ENCODE measurements around the gene RASAL2.

Gene RASAL2

GRCh38 chr1:178093951-178094738, at the start of gene RASAL2:
RASAL2 (plus strand) TSS chr1:178094104; CDS start chr1:178094493, 389 bp downstream.
- no peak for DNase-seq (ENCODE audit: low read depth in 2 of 2)

GRCh38 chr1:178046591-178047270, 47.2 kb upstream of the RASAL2 start:
- DNase-seq (ENCODE audit: low read depth in 2 of 2): no peak

- no peak for DNase-seq (ENCODE audit: low read depth in 2 of 2)
Observed at GRCh38 chr1:178047403-178048093, 46.4 kb upstream of the RASAL2 start.

- no peak for DNase-seq (ENCODE audit: low read depth in 2 of 2)
Observed at GRCh38 chr1:178048426-178048825, 45.5 kb upstream of the RASAL2 start.

GRCh38 chr1:178048883-178049282, 45.0 kb upstream of the RASAL2 start:
- DNase-seq (ENCODE audit: low read depth in 2 of 2): no peak

GRCh38 chr1:178050084-178050483, 43.8 kb upstream of the RASAL2 start:
- no peak for DNase-seq (ENCODE audit: low read depth in 2 of 2)

GRCh38 chr1:178051071-178051470, 42.8 kb upstream of the RASAL2 start:
- DNase-seq (ENCODE audit: low read depth in 2 of 2): no peak

GRCh38 chr1:178052650-178053461, 41.0 kb upstream of the RASAL2 start:
- DNase-seq (ENCODE audit: low read depth in 2 of 2): no peak

GRCh38 chr1:178055093-178055492, 38.8 kb upstream of the RASAL2 start:
- no peak for DNase-seq (ENCODE audit: low read depth in 2 of 2)

GRCh38 chr1:178055779-178056471, 38.0 kb upstream of the RASAL2 start:
- DNase-seq (ENCODE audit: low read depth in 2 of 2): no peak

GRCh38 chr1:178057141-178057765, 36.7 kb upstream of the RASAL2 start:
- DNase-seq (ENCODE audit: low read depth in 2 of 2): no peak

- DNase-seq (ENCODE audit: low read depth in 2 of 2): no peak
Observed at GRCh38 chr1:178057912-178058534, 35.9 kb upstream of the RASAL2 start.

GRCh38 chr1:178060789-178061556, 32.9 kb upstream of the RASAL2 start:
- DNase-seq (ENCODE audit: low read depth in 2 of 2): no peak

GRCh38 chr1:178061620-178062019, 32.3 kb upstream of the RASAL2 start:
- DNase-seq (ENCODE audit: low read depth in 2 of 2): no peak

GRCh38 chr1:178064191-178064821, 29.6 kb upstream of the RASAL2 start:
- no peak for DNase-seq (ENCODE audit: low read depth in 2 of 2)

GRCh38 chr1:178065250-178065649, 28.7 kb upstream of the RASAL2 start:
- DNase-seq (ENCODE audit: low read depth in 2 of 2): no peak

GRCh38 chr1:178066296-178066907, 27.5 kb upstream of the RASAL2 start:
- DNase-seq (ENCODE audit: low read depth in 2 of 2): no peak

GRCh38 chr1:178066908-178067614, 26.8 kb upstream of the RASAL2 start:
- DNase-seq (ENCODE audit: low read depth in 2 of 2): no peak
